SK-N-SH (cell line): ENCODE data around the gene IGFBP7.

Experiments used
- IRF3 ChIP-seq: fragments of 150-350 bp; IDR thresholded peaks from 2 replicates; pipeline ENCODE4 v1.6.1; 2016; ENCODE audit warnings: mild to moderate bottlenecking, low read depth, low read length
- ZBTB33 ChIP-seq: IDR thresholded peaks from 2 replicates; pipeline ENCODE4 v1.4.0; 2012; ENCODE audit warnings: low read depth, borderline replicate concordance

GRCh38 chr4:57084360-57084759, 25.8 kb downstream of the IGFBP7 start:
- no peak for TF ChIP-seq ZBTB33
- TF ChIP-seq IRF3 = no peak
